ENCODE data around the gene TBC1D14.

The TBC1D14 gene

DNA sequence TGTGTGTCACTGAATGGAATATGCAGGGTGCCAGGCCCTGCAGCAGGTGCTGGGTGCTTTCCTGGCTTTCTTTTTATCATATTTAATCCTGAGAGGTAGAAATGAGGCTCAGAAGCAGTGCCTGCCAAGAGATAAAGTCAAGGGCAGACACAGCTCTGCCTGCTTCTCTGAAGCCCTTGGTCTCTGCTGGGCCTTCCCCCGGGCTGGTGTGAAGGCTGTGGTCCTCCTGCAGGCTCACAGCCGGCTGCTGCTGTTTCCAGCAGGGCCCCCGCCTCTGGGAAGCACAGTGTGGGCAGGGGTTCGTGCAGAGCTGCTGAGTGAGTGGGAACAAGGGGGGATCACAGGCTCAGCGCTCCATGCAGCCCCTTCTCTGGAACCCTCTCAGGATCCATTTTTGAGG is 49.6 kb downstream of the TBC1D14 start:
- H3K9me3 ChIP-seq (ENCODE audit: low read length): no peaks in the 10 kb centered on the region
- no peaks in the 10 kb centered on the region for H3K27me3 ChIP-seq (ENCODE audit: control insufficient read depth in 1 of 2, insufficient read depth in 2 of 2, low read length in 2 of 2)
- H3K27ac ChIP-seq (ENCODE audit: low read depth, low read length): no peak overlapping the region
- H3K36me3 ChIP-seq (ENCODE audit: insufficient read depth, low read length): no peaks in the 10 kb centered on the region
- H3K4me1 ChIP-seq (ENCODE audit: insufficient read depth, low read length): no peaks in the 10 kb centered on the region
- no peak overlapping the region for H3K9ac ChIP-seq (ENCODE audit: low read length)
- no peak overlapping the region for H3K4me3 ChIP-seq (ENCODE audit: low read depth in 1 of 2, low read length in 2 of 2)

DNA sequence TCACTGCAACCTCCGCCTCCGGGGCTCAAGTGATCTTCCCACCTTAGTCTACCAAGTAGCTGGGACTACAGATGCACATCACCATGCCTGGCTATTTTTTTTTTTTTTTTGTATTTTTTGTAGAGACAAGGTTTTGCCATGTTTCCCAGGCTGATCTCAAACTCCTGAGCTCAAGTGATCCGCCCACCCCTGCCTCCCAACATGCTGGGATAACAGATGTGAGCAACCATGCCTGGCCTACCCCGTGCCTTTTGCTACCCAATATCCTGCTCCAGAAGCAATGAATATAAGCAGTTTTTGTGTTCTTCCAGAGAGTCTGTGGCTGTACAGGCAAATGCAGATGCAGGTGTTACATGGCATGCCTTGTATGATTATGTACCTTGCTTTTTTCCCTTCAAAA is 50.5 kb downstream of the TBC1D14 start:
- H3K4me3 ChIP-seq (ENCODE audit: low read depth in 1 of 2, low read length in 2 of 2): no peak overlapping the region
- H3K9ac ChIP-seq (ENCODE audit: low read length): no peak overlapping the region
- no peaks in the 10 kb centered on the region for H3K4me1 ChIP-seq (ENCODE audit: insufficient read depth, low read length)
- no peak overlapping the region for H3K27ac ChIP-seq (ENCODE audit: low read depth, low read length)
- no peaks in the 10 kb centered on the region for H3K27me3 ChIP-seq (ENCODE audit: control insufficient read depth in 1 of 2, insufficient read depth in 2 of 2, low read length in 2 of 2)
- H3K9me3 ChIP-seq (ENCODE audit: low read length): no peaks in the 10 kb centered on the region
- no peaks in the 10 kb centered on the region for H3K36me3 ChIP-seq (ENCODE audit: insufficient read depth, low read length)

DNA sequence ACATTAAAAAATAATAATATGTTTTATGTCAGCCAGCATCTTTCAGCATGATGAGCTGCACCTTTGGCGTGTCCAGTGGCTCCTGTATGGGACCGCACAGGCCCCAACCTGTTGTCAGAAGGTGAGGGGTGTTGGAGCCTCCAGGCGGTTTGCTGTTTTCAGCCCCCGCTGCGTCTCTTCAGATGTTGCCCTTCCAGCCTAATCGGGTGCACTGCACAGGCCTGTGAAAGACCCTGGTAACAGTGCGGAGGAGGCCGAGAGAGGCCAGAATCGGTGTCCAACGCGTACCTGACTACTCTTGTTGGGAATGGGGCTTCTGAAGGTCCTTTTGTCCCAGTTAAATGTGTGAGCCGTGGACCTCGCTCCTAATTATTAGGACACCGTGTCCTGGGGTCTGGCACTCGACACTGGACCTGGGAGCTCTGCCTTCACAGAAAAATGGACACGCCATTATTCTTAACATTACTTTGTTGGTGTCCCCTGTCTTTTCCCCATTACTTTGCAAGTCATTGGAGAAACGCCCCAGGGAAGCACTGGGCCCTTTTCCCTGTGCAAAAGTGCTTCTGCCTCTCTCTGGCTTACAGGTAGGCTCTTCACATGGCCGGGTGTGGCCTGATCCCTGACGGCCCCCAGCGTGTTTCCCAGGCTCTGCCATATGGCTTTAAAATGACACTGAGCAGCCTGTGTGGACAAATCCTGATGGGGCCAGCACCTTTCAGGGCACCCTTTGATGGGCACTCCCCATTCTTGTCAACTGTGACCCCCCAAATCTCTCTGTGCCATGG is 51.2 kb downstream of the TBC1D14 start:
- Histone ChIP-seq H3K4me3 (ENCODE audit: low read depth in 1 of 2, low read length in 2 of 2) (no peak overlapping the region), H3K27ac (ENCODE audit: low read depth, low read length) (no peak overlapping the region), H3K9ac (ENCODE audit: low read length) (no peak overlapping the region), H3K27me3 (ENCODE audit: control insufficient read depth in 1 of 2, insufficient read depth in 2 of 2, low read length in 2 of 2) (no peaks in the 10 kb centered on the region), H3K9me3 (ENCODE audit: low read length) (no peaks in the 10 kb centered on the region), H3K4me1 (ENCODE audit: insufficient read depth, low read length) (no peaks in the 10 kb centered on the region), H3K36me3 (ENCODE audit: insufficient read depth, low read length) (no peaks in the 10 kb centered on the region)

DNA sequence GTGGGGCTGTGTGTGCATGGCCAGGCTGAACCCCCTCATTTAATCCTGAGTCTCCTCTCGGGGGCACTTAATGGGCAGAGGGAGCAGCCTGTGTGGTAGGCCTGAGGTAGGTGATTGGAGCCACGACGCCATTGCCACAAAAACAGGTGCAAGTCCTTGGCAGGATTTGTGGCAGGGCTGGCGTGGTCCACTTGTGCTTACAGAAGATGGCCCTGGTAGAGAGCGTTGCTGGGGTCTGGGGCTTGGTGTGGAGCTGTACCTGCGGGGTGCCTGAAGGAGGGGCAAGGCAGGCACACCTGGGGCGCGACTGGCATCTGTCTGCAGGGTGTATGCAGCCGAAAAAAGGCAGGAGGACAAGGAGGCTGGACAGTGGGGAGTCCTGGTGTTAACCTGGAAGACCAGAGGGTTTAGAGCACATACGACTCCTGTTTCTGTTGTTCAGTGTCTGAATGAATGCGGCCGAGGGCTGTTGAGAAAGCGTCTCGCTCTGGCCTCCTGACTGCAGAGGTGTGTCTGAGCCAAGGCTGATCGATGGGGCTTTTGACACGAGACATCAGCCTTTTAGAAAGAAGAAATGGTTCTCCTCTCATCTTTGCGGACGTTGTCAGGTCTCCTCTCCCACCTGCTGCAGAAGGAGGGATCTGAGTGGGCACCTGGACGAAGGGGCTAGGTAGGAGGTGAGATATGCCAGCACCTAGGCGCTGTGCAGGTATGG is 52.0 kb downstream of the TBC1D14 start:
- Histone ChIP-seq H3K27ac (ENCODE audit: low read depth, low read length) (no peak overlapping the region), H3K4me1 (ENCODE audit: insufficient read depth, low read length) (no peaks in the 10 kb centered on the region), H3K9me3 (ENCODE audit: low read length) (no peaks in the 10 kb centered on the region), H3K4me3 (ENCODE audit: low read depth in 1 of 2, low read length in 2 of 2) (no peak overlapping the region), H3K36me3 (ENCODE audit: insufficient read depth, low read length) (no peaks in the 10 kb centered on the region), H3K9ac (ENCODE audit: low read length) (no peak overlapping the region), H3K27me3 (ENCODE audit: control insufficient read depth in 1 of 2, insufficient read depth in 2 of 2, low read length in 2 of 2) (no peaks in the 10 kb centered on the region)

DNA sequence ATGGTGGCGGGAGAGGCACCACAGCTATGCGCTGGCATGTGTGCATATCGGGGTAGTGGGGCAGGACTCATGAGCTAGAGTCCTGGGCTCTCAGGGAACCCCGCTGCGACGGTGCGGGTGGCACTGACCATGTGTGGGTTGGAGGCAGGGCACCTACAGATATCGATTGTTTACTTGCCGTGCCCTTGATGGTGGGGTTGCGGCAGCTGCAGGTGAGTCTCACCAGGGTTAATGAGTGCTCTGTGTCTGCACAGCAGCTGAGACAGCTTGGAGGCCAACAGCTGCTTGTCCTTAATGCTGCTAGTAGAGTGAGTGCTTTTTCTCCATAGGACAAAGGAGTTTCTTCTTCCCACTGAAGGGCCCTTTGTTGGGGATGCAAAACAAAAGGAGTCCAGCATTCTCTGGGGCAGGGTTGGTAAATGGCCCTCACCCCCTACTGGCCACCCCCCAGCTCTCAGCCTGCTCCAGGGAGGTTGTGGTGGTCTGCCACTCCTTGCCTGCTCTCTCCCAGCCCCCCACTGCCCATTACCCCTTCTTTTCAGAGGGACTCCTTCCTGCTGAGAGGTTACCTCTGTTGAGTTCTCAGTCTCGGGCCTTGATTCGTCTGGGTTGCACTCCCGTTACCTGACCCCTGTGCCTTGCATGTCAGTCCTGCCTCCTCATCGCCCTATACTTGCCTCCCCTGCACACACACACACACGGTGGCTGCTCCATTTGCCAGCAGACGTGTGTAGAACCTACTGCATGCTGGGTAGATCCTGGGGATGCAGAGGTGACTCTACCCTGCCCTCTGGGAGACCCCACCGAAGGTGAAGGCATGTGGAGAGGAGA is 52.8 kb downstream of the TBC1D14 start:
- Histone ChIP-seq H3K9me3 (ENCODE audit: low read length) (no peaks in the 10 kb centered on the region), H3K27ac (ENCODE audit: low read depth, low read length) (no peak overlapping the region), H3K36me3 (ENCODE audit: insufficient read depth, low read length) (no peaks in the 10 kb centered on the region), H3K4me3 (ENCODE audit: low read depth in 1 of 2, low read length in 2 of 2) (no peak overlapping the region), H3K27me3 (ENCODE audit: control insufficient read depth in 1 of 2, insufficient read depth in 2 of 2, low read length in 2 of 2) (no peaks in the 10 kb centered on the region), H3K4me1 (ENCODE audit: insufficient read depth, low read length) (no peaks in the 10 kb centered on the region), H3K9ac (ENCODE audit: low read length) (no peak overlapping the region)

DNA sequence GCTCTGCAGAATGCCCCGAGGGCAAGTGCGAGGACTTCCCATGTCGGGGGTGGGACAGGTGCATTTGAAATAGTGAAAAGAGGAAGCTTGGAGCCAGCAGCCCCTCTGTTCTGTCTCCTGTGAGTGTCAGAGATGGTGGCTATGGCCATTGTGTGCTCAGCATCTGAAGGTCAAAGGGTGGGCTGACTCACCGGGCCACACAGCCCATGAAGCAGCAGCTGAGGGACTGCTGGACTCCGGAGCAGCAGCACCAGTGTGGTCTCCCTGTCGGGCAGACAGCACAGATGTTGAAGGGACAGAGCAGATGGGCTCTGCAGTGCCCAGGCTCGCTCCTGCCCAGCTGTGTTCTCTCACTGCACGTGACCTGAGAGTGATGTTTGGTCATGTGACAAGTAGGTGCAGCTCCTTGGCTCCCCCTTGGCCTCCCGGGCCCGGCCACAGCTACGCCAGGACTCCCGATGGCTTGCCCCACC is 53.5 kb downstream of the TBC1D14 start:
- H3K27ac ChIP-seq (ENCODE audit: low read depth, low read length): no peak overlapping the region

DNA sequence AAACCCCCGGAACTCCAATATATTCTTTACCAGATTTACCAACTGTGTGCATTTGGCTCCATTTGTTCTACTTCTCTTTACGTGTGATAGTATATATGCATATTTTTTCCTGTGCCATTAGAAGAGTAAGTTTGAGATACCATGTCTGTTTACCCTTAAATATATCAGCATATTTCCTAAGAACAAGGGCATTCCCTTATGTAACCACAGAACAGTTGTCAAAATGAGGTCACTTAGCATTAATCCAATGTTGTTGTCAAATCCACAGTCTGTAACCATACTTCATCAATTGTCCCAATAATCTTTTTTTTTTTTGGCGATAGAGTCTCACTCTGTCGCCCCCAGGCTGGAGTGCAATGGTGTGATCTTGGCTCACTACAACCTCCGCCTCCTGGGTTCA is 55.2 kb downstream of the TBC1D14 start:
- no peak overlapping the region for H3K27ac ChIP-seq (ENCODE audit: low read depth, low read length)
- H3K4me3 ChIP-seq (ENCODE audit: low read depth in 1 of 2, low read length in 2 of 2): no peak overlapping the region
- no peak overlapping the region for H3K9ac ChIP-seq (ENCODE audit: low read length)
- H3K9me3 ChIP-seq (ENCODE audit: low read length): no peaks in the 10 kb centered on the region
- no peaks in the 10 kb centered on the region for H3K27me3 ChIP-seq (ENCODE audit: control insufficient read depth in 1 of 2, insufficient read depth in 2 of 2, low read length in 2 of 2)
- no peaks in the 10 kb centered on the region for H3K4me1 ChIP-seq (ENCODE audit: insufficient read depth, low read length)
- H3K36me3 ChIP-seq (ENCODE audit: insufficient read depth, low read length): no peaks in the 10 kb centered on the region

More for the DNA sequence above, 53.5 kb downstream of the TBC1D14 start:
- H3K9ac ChIP-seq (ENCODE audit: low read length): no peak overlapping the region
- no peaks in the 10 kb centered on the region for H3K36me3 ChIP-seq (ENCODE audit: insufficient read depth, low read length)
- no peaks in the 10 kb centered on the region for H3K4me1 ChIP-seq (ENCODE audit: insufficient read depth, low read length)
- H3K9me3 ChIP-seq (ENCODE audit: low read length): no peaks in the 10 kb centered on the region
- no peaks in the 10 kb centered on the region for H3K27me3 ChIP-seq (ENCODE audit: control insufficient read depth in 1 of 2, insufficient read depth in 2 of 2, low read length in 2 of 2)
- no peak overlapping the region for H3K4me3 ChIP-seq (ENCODE audit: low read depth in 1 of 2, low read length in 2 of 2)

DNA sequence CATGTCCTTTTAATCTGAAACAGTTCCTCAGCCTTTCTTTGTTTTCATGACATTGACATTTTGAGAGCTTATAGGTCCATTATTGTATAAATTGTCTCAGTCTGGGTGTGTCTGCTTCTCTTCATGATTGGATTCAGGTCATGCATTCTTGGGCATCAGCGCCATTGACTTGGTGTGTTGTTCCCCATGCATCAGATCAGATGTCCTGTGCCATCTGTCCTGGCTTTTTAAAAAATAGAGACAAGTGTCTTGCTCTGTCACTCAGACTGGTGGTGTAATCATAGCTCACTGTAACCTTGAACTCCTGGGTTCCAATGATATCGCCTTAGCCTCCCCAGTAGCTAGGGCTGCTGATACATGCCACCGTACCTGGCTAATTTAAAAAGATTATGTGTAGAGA is 55.7 kb downstream of the TBC1D14 start:
- Histone ChIP-seq H3K27ac (ENCODE audit: low read depth, low read length) (no peak overlapping the region), H3K9me3 (ENCODE audit: low read length) (no peaks in the 10 kb centered on the region), H3K36me3 (ENCODE audit: insufficient read depth, low read length) (no peaks in the 10 kb centered on the region), H3K27me3 (ENCODE audit: control insufficient read depth in 1 of 2, insufficient read depth in 2 of 2, low read length in 2 of 2) (no peaks in the 10 kb centered on the region), H3K4me1 (ENCODE audit: insufficient read depth, low read length) (no peaks in the 10 kb centered on the region), H3K9ac (ENCODE audit: low read length) (no peak overlapping the region), H3K4me3 (ENCODE audit: low read depth in 1 of 2, low read length in 2 of 2) (no peak overlapping the region)

DNA sequence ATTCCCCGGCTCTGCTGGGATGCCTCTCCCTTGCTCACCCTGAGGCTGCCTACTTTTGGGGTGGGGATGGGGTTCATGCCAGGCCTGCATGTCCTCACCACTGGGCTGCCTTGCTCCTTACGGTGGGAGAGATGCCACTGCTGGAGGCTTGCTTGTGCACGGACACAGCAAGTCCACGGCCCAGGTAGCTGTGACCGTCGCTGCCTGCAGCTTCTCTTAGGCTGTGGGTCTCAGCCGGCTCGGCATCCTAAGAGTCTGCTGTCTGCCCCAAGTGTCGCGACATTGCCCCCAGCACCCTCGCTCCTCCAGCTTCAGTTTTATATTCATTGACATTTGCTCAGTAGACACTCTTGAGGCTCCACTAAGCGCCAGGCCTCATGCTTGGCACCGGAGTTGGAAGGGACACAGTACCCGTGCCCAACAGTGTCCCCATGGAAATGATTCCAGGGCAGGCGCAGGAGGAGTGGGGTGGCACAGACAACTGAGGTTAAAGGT is 58.3 kb downstream of the TBC1D14 start:
- Histone ChIP-seq H3K9ac (ENCODE audit: low read length) (no peak overlapping the region), H3K36me3 (ENCODE audit: insufficient read depth, low read length) (no peaks in the 10 kb centered on the region), H3K27ac (ENCODE audit: low read depth, low read length) (no peak overlapping the region), H3K27me3 (ENCODE audit: control insufficient read depth in 1 of 2, insufficient read depth in 2 of 2, low read length in 2 of 2) (no peaks in the 10 kb centered on the region), H3K4me3 (ENCODE audit: low read depth in 1 of 2, low read length in 2 of 2) (no peak overlapping the region), H3K4me1 (ENCODE audit: insufficient read depth, low read length) (no peaks in the 10 kb centered on the region), H3K9me3 (ENCODE audit: low read length) (no peaks in the 10 kb centered on the region)

DNA sequence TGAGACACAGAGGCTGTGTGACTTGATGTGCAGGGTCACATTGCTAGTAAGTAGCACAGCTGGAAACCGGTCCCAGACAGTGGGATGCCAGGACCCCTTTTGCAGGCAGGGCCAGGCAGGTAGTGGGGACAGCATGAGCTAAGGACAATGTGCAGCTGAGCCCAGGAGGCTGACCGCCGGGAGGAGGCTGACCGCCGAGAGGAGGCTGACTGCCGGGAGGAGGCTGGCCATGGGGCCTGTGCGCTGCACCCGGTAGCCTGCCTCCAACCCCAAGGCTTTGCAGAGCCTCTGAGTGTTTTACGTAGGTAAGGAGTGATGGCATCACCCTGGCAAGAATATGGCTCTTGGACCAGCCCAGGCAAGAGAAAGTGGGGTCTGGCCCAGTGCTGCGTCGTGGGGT is 58.9 kb downstream of the TBC1D14 start:
- H3K9me3 ChIP-seq (ENCODE audit: low read length): no peaks in the 10 kb centered on the region
- H3K4me1 ChIP-seq (ENCODE audit: insufficient read depth, low read length): no peaks in the 10 kb centered on the region
- no peak overlapping the region for H3K27ac ChIP-seq (ENCODE audit: low read depth, low read length)
- H3K27me3 ChIP-seq (ENCODE audit: control insufficient read depth in 1 of 2, insufficient read depth in 2 of 2, low read length in 2 of 2): no peaks in the 10 kb centered on the region
- H3K36me3 ChIP-seq (ENCODE audit: insufficient read depth, low read length): no peaks in the 10 kb centered on the region
- H3K4me3 ChIP-seq (ENCODE audit: low read depth in 1 of 2, low read length in 2 of 2): no peak overlapping the region
- no peak overlapping the region for H3K9ac ChIP-seq (ENCODE audit: low read length)
